Mesodermal cell (in vitro differentiated cells): ENCODE results near the gene RAB8B.

Experiments
- H3K27ac ChIP-seq: 2 replicates; pipeline ENCODE4 v1.7.0; 2013; ENCODE audit warnings: mild to moderate bottlenecking, low read depth, low read length, moderate library complexity; ENCODE audit not compliant: severe bottlenecking
- H3K36me3 ChIP-seq: 2 replicates; pipeline ENCODE4 v1.7.1; 2013; ENCODE audit warnings: mild to moderate bottlenecking, low read length, moderate library complexity; ENCODE audit not compliant: control insufficient read depth, insufficient read depth
- H3K4me1 ChIP-seq: one replicate; pipeline ENCODE4 v1.7.1; 2013; ENCODE audit warnings: mild to moderate bottlenecking, low read length; ENCODE audit not compliant: insufficient read depth, control insufficient read depth, poor library complexity, severe bottlenecking
- H3K4me3 ChIP-seq: 2 replicates; pipeline ENCODE4 v1.7.0; 2013; ENCODE audit warnings: low read length, control low read depth, mild to moderate bottlenecking; ENCODE audit not compliant: insufficient read depth, poor library complexity, severe bottlenecking; ENCODE audit errors: extremely low read depth
- H3K9me3 ChIP-seq: 2 replicates; pipeline ENCODE4 v1.7.1; 2013; ENCODE audit warnings: mild to moderate bottlenecking, low read length, moderate library complexity; ENCODE audit not compliant: control insufficient read depth
- WGBS, 2 experiments: methylation state at CpG; one replicate each; pipeline ENCODE4 v1.1.5; 2013; ENCODE audit warnings: missing lambda C conversion rate in 2 of 2; ENCODE audit not compliant: insufficient coverage in 2 of 2; 5-methylcytosine and 5-hydroxymethylcytosine counted together

Gene RAB8B

GRCh38 chr15:63276342-63277037 lies 87.1 kb downstream of the RAB8B start:
- H3K4me1 ChIP-seq, result peaks cover 9% of the 10 kb centered on the region
- no peak overlapping the region for H3K27ac ChIP-seq

GRCh38 chr15:63277038-63277892 lies 87.9 kb downstream of the RAB8B start, which contains the start of gene APH1B:
APH1B (plus strand) TSS chr15:63277605; CDS start chr15:63277624, 19 bp downstream.
- Histone ChIP-seq H3K27ac (no peak within 1 kb of the TSS), H3K4me1 (peaks cover 9% of the 10 kb centered on the region), H3K4me3 (peak within 1 kb of the TSS; percentile 52), H3K36me3 (no peaks in the 10 kb centered on the region), H3K9me3 (no peaks in the 10 kb centered on the region)
- WGBS, 2 experiments, result 0% methylated on average over 44 to 53 of the region's 102 CpGs

More at GRCh38 chr15:63276342-63277037, 87.1 kb downstream of the RAB8B start:
- no peaks in the 10 kb centered on the region for H3K9me3 ChIP-seq
- WGBS, 2 experiments, result 8 to 13% methylated on average over 7 of the region's 11 CpGs
- H3K36me3 ChIP-seq, result no peaks in the 10 kb centered on the region
- peak overlapping the region; percentile 48 for H3K4me3 ChIP-seq

GRCh38 chr15:63277893-63278456 lies 88.6 kb downstream of the RAB8B start:
- Histone ChIP-seq H3K36me3 (no peaks in the 10 kb centered on the region), H3K4me1 (peaks cover 9% of the 10 kb centered on the region), H3K4me3 (peak overlapping the region; percentile 52), H3K9me3 (no peaks in the 10 kb centered on the region), H3K27ac (no peak overlapping the region)
- 50 to 53% methylated on average over 10 to 13 of the region's 17 CpGs for WGBS, 2 experiments

GRCh38 chr15:63283126-63283525 lies 93.7 kb downstream of the RAB8B start:
- H3K4me1 ChIP-seq, result peaks cover 7% of the 10 kb centered on the region
- WGBS, 2 experiments, result 93 to 95% methylated on average over 4 to 5 of the region's 9 CpGs

GRCh38 chr15:63284335-63284734 lies 94.9 kb downstream of the RAB8B start:
- WGBS, 2 experiments, result 84 to 100% methylated on average over 1 to 2 of the region's 6 CpGs
- Histone ChIP-seq H3K4me3 (no peak overlapping the region), H3K9me3 (no peaks in the 10 kb centered on the region), H3K27ac (no peak overlapping the region), H3K4me1 (peaks cover 7% of the 10 kb centered on the region), H3K36me3 (no peaks in the 10 kb centered on the region)

More at GRCh38 chr15:63283126-63283525, 93.7 kb downstream of the RAB8B start:
- H3K36me3 ChIP-seq, result no peaks in the 10 kb centered on the region
- no peaks in the 10 kb centered on the region for H3K9me3 ChIP-seq
- no peak overlapping the region for H3K4me3 ChIP-seq
- no peak overlapping the region for H3K27ac ChIP-seq

- peaks cover 23% of the 10 kb centered on the region for H3K4me1 ChIP-seq
- WGBS, 2 experiments, result 74 to 88% methylated on average over 2 of the region's 2 CpGs
Measured at GRCh38 chr15:63287109-63287508, 97.7 kb downstream of the RAB8B start.

GRCh38 chr15:63288342-63288741 lies 98.9 kb downstream of the RAB8B start:
- peaks cover 23% of the 10 kb centered on the region for H3K4me1 ChIP-seq
- WGBS, 2 experiments, result 100% methylated on average over 1 of the region's 1 CpG
- H3K36me3 ChIP-seq, result no peaks in the 10 kb centered on the region
- no peak overlapping the region for H3K27ac ChIP-seq
- H3K9me3 ChIP-seq, result no peaks in the 10 kb centered on the region
- H3K4me3 ChIP-seq, result no peak overlapping the region

More at GRCh38 chr15:63287109-63287508, 97.7 kb downstream of the RAB8B start:
- Histone ChIP-seq H3K36me3 (no peaks in the 10 kb centered on the region), H3K9me3 (no peaks in the 10 kb centered on the region), H3K27ac (peak overlapping the region; percentile 38), H3K4me3 (no peak overlapping the region)

GRCh38 chr15:63288778-63289378 lies 99.5 kb downstream of the RAB8B start:
- no peak overlapping the region for H3K27ac ChIP-seq
- WGBS, 2 experiments, result 14% methylated on average over 1 of the region's 4 CpGs; no CpG with 5 or more reads in 1 of the 2 experiments
- no peaks in the 10 kb centered on the region for H3K36me3 ChIP-seq
- H3K9me3 ChIP-seq, result no peaks in the 10 kb centered on the region
- H3K4me3 ChIP-seq, result no peak overlapping the region
- H3K4me1 ChIP-seq, result peaks cover 23% of the 10 kb centered on the region

- Histone ChIP-seq H3K4me3 (no peak overlapping the region), H3K36me3 (no peaks in the 10 kb centered on the region), H3K9me3 (no peaks in the 10 kb centered on the region), H3K4me1 (peaks cover 23% of the 10 kb centered on the region), H3K27ac (no peak overlapping the region)
Measured at GRCh38 chr15:63291507-63291906, 102.1 kb downstream of the RAB8B start.

GRCh38 chr15:63292241-63292640 lies 102.8 kb downstream of the RAB8B start:
- Histone ChIP-seq H3K36me3 (no peaks in the 10 kb centered on the region), H3K27ac (no peak overlapping the region), H3K9me3 (no peaks in the 10 kb centered on the region), H3K4me3 (no peak overlapping the region), H3K4me1 (peaks cover 18% of the 10 kb centered on the region)
- no CpG with 5 or more reads among the region's 3 CpGs for WGBS, 2 experiments
